Measurements from ENCODE around the gene FAM200C.
A peak's percentile ranks its signal among the peaks of the same experiment; 100 is the strongest.
"Not testable (repeated sequence)": the region's sequence is repeated elsewhere in the genome, so short reads cannot be mapped to it uniquely, and the experiment has no call there.

FAM200C gene

GRCh38 chr5:160399402-160400353, at the start of gene FAM200C:
Gene FAM200C, minus strand, starts transcription at chr5:160400054. Its CDS starts 4,564 bp downstream, at chr5:160395490.
- DNase-seq (ENCODE audit: low read depth), result peak; percentile 80

GRCh38 chr5:160449458-160449857, 49.6 kb upstream of the FAM200C start:
- no peak for DNase-seq (ENCODE audit: low read depth)

- no peak for DNase-seq (ENCODE audit: low read depth)
Observed at GRCh38 chr5:160448886-160449285, 49.0 kb upstream of the FAM200C start.

GRCh38 chr5:160445751-160446150, 45.9 kb upstream of the FAM200C start:
- DNase-seq (ENCODE audit: low read depth), result no peak

- no peak for DNase-seq (ENCODE audit: low read depth)
Observed at GRCh38 chr5:160445132-160445531, 45.3 kb upstream of the FAM200C start.

GRCh38 chr5:160444407-160444806, 44.6 kb upstream of the FAM200C start:
- no peak for DNase-seq (ENCODE audit: low read depth)

- no peak for DNase-seq (ENCODE audit: low read depth)
Observed at GRCh38 chr5:160442824-160443431, 43.1 kb upstream of the FAM200C start.

- no peak for DNase-seq (ENCODE audit: low read depth)
Observed at GRCh38 chr5:160441311-160441781, 41.5 kb upstream of the FAM200C start.

- peak; percentile 64 for DNase-seq (ENCODE audit: low read depth)
Observed at GRCh38 chr5:160439205-160439600, 39.3 kb upstream of the FAM200C start.

- DNase-seq (ENCODE audit: low read depth), result no peak
Observed at GRCh38 chr5:160438316-160439204, 38.7 kb upstream of the FAM200C start.

GRCh38 chr5:160437271-160437670, 37.4 kb upstream of the FAM200C start:
- no peak for DNase-seq (ENCODE audit: low read depth)

GRCh38 chr5:160436661-160437060, 36.8 kb upstream of the FAM200C start:
- not testable (repeated sequence) for DNase-seq (ENCODE audit: low read depth)

- DNase-seq (ENCODE audit: low read depth), result no peak
Observed at GRCh38 chr5:160436017-160436416, 36.2 kb upstream of the FAM200C start.

- no peak for DNase-seq (ENCODE audit: low read depth)
Observed at GRCh38 chr5:160435532-160435931, 35.7 kb upstream of the FAM200C start.

- no peak for DNase-seq (ENCODE audit: low read depth)
Observed at GRCh38 chr5:160434022-160434531, 34.2 kb upstream of the FAM200C start.

GRCh38 chr5:160432787-160433186, 32.9 kb upstream of the FAM200C start:
- DNase-seq (ENCODE audit: low read depth), result no peak

- DNase-seq (ENCODE audit: low read depth), result no peak
Observed at GRCh38 chr5:160432196-160432595, 32.3 kb upstream of the FAM200C start.

GRCh38 chr5:160427607-160428006, 27.8 kb upstream of the FAM200C start:
- DNase-seq (ENCODE audit: low read depth), result no peak

GRCh38 chr5:160423099-160423498, 23.2 kb upstream of the FAM200C start:
- DNase-seq (ENCODE audit: low read depth), result no peak

- DNase-seq (ENCODE audit: low read depth), result peak; percentile 90
Observed at GRCh38 chr5:160421625-160422258, 21.9 kb upstream of the FAM200C start, which contains the start of gene PTTG1. Gene PTTG1, plus strand, starts transcription at chr5:160421855. Its CDS starts 458 bp downstream, at chr5:160422313.

- no peak for DNase-seq (ENCODE audit: low read depth)
Observed at GRCh38 chr5:160420331-160420610, 20.4 kb upstream of the FAM200C start.

Data from CMK (cell line).